ENCODE data around the gene AKAP17A. TPM values are rescaled to one million over a fixed set of nuclear protein-coding genes. Genes with fewer than 3 reads are reported as not detected.

AKAP17A gene
- 18.3 and 19.2 TPM in 2 replicates for total RNA-seq

DNA sequence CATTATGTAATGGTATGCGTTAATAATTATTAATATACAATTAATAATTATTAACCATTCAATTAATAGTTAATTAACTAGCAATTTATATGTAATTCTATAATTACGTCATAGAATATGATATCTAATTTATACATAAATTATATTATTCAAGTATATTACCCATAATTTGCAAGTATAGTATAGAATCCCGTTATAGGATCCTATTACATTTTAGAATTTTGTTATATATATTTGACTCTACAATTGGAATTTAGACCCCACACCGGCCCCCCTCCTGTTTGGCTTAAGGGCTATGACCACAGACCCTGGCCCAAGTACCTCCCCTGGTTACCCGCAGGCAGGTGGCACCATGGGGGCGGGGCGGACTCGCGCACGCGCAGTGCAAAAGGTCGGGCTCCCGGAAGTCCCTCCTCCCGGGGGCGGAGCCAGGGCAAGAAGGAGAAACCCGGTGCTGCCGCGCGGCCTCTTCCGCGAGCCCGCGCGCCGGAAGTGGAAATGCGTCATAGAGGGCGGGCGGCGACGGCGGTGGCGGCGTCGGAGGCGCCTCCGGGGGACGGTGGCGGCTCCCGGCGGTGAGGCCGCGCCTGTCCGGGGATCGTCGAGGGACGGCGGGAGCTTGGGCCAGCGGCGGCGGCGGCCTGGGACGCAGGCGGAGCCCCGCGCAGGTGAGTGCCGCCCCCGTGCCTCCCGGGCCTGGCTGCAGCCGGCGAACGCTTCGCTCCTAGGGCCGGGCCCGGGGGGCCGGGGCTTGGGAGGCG lies at the start of gene AKAP17A:
Gene AKAP17A (plus strand): TSS at position 503 of the 761 bp plus-strand sequence. CDS start 1,859 bp downstream, outside the sequence.

DNA sequence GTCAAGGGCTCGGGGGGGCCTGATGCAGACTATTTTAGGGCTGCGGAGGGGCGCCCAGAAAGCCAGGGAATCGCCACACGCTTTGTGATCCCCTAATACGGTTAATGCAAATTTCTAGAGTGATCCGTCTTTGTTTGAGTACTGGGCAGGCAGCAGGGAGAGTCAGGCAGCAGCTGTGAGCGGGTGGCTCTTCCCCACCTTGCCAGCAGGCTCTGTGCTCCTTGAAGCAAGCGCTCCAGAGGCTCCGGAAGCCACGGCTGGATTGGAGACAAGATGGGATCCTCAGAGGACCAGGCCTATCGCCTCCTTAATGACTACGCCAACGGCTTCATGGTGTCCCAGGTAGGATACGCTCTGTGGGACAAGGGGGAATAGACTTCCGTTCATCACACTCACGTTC lies 23.5 kb downstream of the AKAP17A start, which contains the start of gene ASMT:
Gene ASMT (plus strand): TSS at position 133 of the 400 bp plus-strand sequence. CDS start 141 bp downstream, at position 274.

Other genes starting within 250 kb of the AKAP17A start
- gene SLC25A6, start 199.5 kb upstream of the AKAP17A start, total RNA-seq, result 193 and 225 TPM in 2 replicates
- 13.1 and 14.1 TPM in 2 replicates for gene ASMTL, start 138.7 kb upstream of the AKAP17A start, total RNA-seq
- gene P2RY8, start 54.4 kb upstream of the AKAP17A start, total RNA-seq, result not detected in 2 replicates
- not detected in 2 replicates for gene ASMT, start 23.5 kb downstream of the AKAP17A start, total RNA-seq

Measured in smooth muscle cell of bladder (primary cell).